PC-9 (cell line): ENCODE results near the gene PICK1. TPM values are rescaled to one million over a fixed set of nuclear protein-coding genes. Genes with fewer than 3 reads are reported as not detected.

Experiments used
- BruUV-seq: library from RNA; stranded (reverse); fragments of 400-500 nt; replicated peaks from 2 replicates; lab custom pipeline; 2021; lab: Mats Ljungman, UMichigan
- CTCF ChIA-PET: fragments of 300-600 bp; sonication (Branson Sonifier 250); formaldehyde crosslinking; loops from one replicate; lab custom pipeline; 2022; ENCODE audit warnings: antibody characterized with exemption; lab: Charles Lee
- POLR2A ChIA-PET: fragments of 300-600 bp; sonication (Branson Sonifier 250); formaldehyde crosslinking; loops from one replicate; lab custom pipeline; 2022; ENCODE audit warnings: antibody characterized with exemption; ENCODE audit not compliant: unreplicated experiment; lab: Charles Lee
- DNase-seq, 2 experiments: peaks; one replicate each; pipeline versions ENCODE4 v3.0.0 to v3.0.0-alpha.2; 2015 to 2022; ENCODE audit warnings: mixed read lengths in 1 of 2
- H2AFZ ChIP-seq: fragments of 200-600 bp; sonication (generic); 2 replicates; pipeline ENCODE4 v1.8.1; 2017; ENCODE audit warnings: antibody characterized with exemption
- H3F3A ChIP-seq: fragments of 200-600 bp; sonication (generic); 2 replicates; pipeline ENCODE4 v1.8.1; 2017; ENCODE audit warnings: antibody characterized with exemption, mild to moderate bottlenecking, low read depth; ENCODE audit not compliant: insufficient read depth
- H3K27ac ChIP-seq: fragments of 200-600 bp; sonication (generic); 2 replicates; pipeline ENCODE4 v1.6.1; 2016; ENCODE audit warnings: mixed run types
- H3K27me3 ChIP-seq: fragments of 200-600 bp; sonication (generic); 2 replicates; pipeline ENCODE4 v1.6.1; 2016; ENCODE audit warnings: low read depth, mixed run types; ENCODE audit not compliant: insufficient read depth
- H3K36me3 ChIP-seq: fragments of 200-600 bp; sonication (generic); 2 replicates; pipeline ENCODE4 v1.6.1; 2016; ENCODE audit warnings: low read depth, mixed run types
- H3K4me1 ChIP-seq: fragments of 200-600 bp; sonication (generic); replicated peaks from 2 replicates; pipeline ENCODE4 v1.6.1; 2016; ENCODE audit warnings: mixed run types; ENCODE audit not compliant: insufficient read depth
- H3K4me2 ChIP-seq: fragments of 200-600 bp; sonication (generic); 2 replicates; pipeline ENCODE4 v1.6.1; 2017; ENCODE audit warnings: mixed run types
- H3K4me3 ChIP-seq: fragments of 200-600 bp; sonication (generic); 2 replicates; pipeline ENCODE4 v1.6.1; 2016; ENCODE audit warnings: mixed run types
- H3K79me2 ChIP-seq: fragments of 200-600 bp; sonication (generic); 2 replicates; pipeline ENCODE4 v1.6.1; 2017; ENCODE audit warnings: low read depth, mixed run types
- H3K9me2 ChIP-seq: fragments of 200-600 bp; sonication (generic); 2 replicates; pipeline ENCODE4 v1.8.1; 2017; ENCODE audit warnings: mild to moderate bottlenecking; ENCODE audit not compliant: insufficient read depth
- H3K9me3 ChIP-seq: fragments of 200-600 bp; sonication (generic); 2 replicates; pipeline ENCODE4 v1.8.1; 2016; ENCODE audit warnings: low read depth; ENCODE audit not compliant: insufficient read depth
- H4K20me1 ChIP-seq: fragments of 200-600 bp; sonication (generic); 2 replicates; pipeline ENCODE4 v1.8.1; 2017; ENCODE audit not compliant: insufficient read depth
- CTCF ChIP-seq: fragments of 200-600 bp; sonication (generic); conservative IDR thresholded peaks from 2 replicates; pipeline ENCODE4 v1.6.1; 2017; ENCODE audit warnings: mixed run types, antibody characterized with exemption, mild to moderate bottlenecking, moderate library complexity
- EZH2 ChIP-seq: fragments of 200-600 bp; sonication (generic); IDR thresholded peaks from 2 replicates; pipeline ENCODE4 v1.8.0; 2017; ENCODE audit warnings: antibody characterized with exemption, low read depth
- intact Hi-C: fragments of 100-400 bp; cut with micrococcal nuclease; formaldehyde crosslinking; loops from one replicate; pipeline ENCODE4 v1.10.0; 2022; ENCODE audit not compliant: unreplicated experiment
- total RNA-seq: library from RNA; stranded (reverse); gene quantifications from 2 replicates; pipeline ENCODE4 v1.2.3, GENCODE V29; 2021

PICK1 gene
- total RNA-seq, 1 experiment from 2014 or later, result 55.9 TPM

GRCh38 chr22:38097557-38098409, 40.6 kb downstream of the PICK1 start:
- H3K79me2 ChIP-seq, result no peaks in the 10 kb centered on the region
- H3K27me3 ChIP-seq, result no peaks in the 10 kb centered on the region
- H2AFZ ChIP-seq, result no peak overlapping the region
- no peak overlapping the region for H3K4me2 ChIP-seq
- intact Hi-C loops, result no loop called here
- no peak overlapping the region for H3K4me3 ChIP-seq
- no peaks in the 10 kb centered on the region for H3K9me2 ChIP-seq
- BruUV-seq, result no TSS peak
- no peaks in the 10 kb centered on the region for H3K4me1 ChIP-seq
- H3F3A ChIP-seq, result peaks cover 11% of the 10 kb centered on the region; the same call in 1 of the 2 replicates
- no peak for TF ChIP-seq CTCF
- TF ChIP-seq EZH2, result no peak
- DNase-seq, result no peak
- H4K20me1 ChIP-seq, result no peaks in the 10 kb centered on the region
- no peaks in the 10 kb centered on the region for H3K36me3 ChIP-seq
- ChIA-PET POLR2A (no interaction called here), CTCF (no interaction called here)
- H3K27ac ChIP-seq, result no peak overlapping the region
- no peaks in the 10 kb centered on the region for H3K9me3 ChIP-seq

- Histone ChIP-seq H2AFZ (no peak overlapping the region), H3K27ac (no peak overlapping the region), H3K4me2 (no peak overlapping the region), H4K20me1 (no peaks in the 10 kb centered on the region), H3K4me1 (no peaks in the 10 kb centered on the region), H3K9me3 (no peaks in the 10 kb centered on the region), H3K4me3 (no peak overlapping the region), H3K27me3 (no peaks in the 10 kb centered on the region), H3K36me3 (no peaks in the 10 kb centered on the region), H3K79me2 (no peaks in the 10 kb centered on the region), H3K9me2 (no peaks in the 10 kb centered on the region), H3F3A (0 out of 2 replicates have a peak, but pooled peaks cover 10% of the 10 kb centered on the region)
- ChIA-PET POLR2A (no interaction called here), CTCF (interaction anchor here (1.2 kb wide), 1 partner anchor 120 kb away, joined by 4 read pairs; no protein-coding TSS in a partner anchor)
- intact Hi-C loops, result no loop called here
- BruUV-seq, result no TSS peak
- DNase-seq, result no peak
- no peak for TF ChIP-seq EZH2
- TF ChIP-seq CTCF, result no peak
Observed at GRCh38 chr22:38098410-38099249, 41.4 kb downstream of the PICK1 start.

GRCh38 chr22:38103641-38104040, 46.4 kb downstream of the PICK1 start:
- Histone ChIP-seq H3K4me2 (no peak overlapping the region), H3K4me3 (no peak overlapping the region), H3K4me1 (no peaks in the 10 kb centered on the region), H3K9me2 (no peaks in the 10 kb centered on the region), H3K27ac (no peak overlapping the region), H3K9me3 (no peaks in the 10 kb centered on the region), H4K20me1 (no peaks in the 10 kb centered on the region), H3K79me2 (no peaks in the 10 kb centered on the region), H3K36me3 (no peaks in the 10 kb centered on the region), H3K27me3 (no peaks in the 10 kb centered on the region), H2AFZ (no peak overlapping the region), H3F3A (0 out of 2 replicates have a peak, but pooled peaks cover 4% of the 10 kb centered on the region)
- POLR2A ChIA-PET, result no interaction called here
- TF ChIP-seq CTCF (no peak), EZH2 (no peak)
- BruUV-seq, result no TSS peak
- CTCF ChIA-PET, result interaction anchor here (0.8 kb wide), 1 partner anchor 260 kb away, joined by 3 read pairs; the partner anchor contains the start of gene ANKRD54
- DNase-seq, result no peak
- intact Hi-C loops, result loop anchor here (5.0 kb wide), 2 partner anchors 249 to 469 kb away; partner anchors contain the start of gene DMC1
